ENCODE results near the gene SIL1.

Gene SIL1

DNA sequence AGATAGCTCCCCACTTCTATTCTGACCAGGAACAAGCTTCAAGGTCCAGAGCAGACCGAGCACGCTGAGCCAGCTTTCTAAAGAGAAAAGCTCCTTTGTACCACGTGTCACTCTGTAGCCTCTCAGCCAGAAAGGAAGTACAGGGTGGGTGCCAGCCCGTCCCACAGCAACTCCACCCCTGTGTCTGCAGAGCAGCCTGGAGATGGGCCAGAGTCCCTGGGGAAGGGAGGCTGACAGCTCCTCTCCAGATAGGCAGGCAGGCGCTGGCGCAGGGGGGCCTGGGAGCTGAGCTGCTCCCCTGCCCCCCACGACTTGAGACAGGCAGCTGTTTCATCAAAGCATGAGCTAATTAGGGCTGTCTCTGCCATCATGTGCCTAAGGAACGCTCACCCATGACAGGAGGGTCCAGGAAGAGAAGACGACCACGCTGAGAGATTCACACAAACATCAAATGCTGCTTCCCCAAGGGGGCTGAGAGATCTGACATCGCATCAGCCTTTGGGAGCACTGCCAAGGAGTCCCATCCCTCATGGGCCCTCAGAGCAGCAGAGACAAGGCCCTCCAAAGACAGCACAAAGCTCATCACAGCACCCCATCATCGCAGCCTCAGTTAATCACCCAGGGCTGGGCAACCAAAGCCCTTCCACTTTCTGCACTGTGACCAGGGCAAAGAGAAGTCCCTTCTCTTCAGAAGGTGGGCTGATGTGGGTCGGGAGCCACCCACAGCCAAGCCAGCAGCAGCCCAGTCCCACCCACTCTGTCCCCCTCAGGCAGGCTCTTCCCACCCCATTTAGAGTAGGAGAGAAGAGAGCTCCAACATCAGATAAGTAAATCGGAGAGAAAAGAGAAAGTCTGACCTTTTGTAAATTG is 244.5 kb downstream of the SIL1 start:
- DNase-seq: peak; percentile 76

DNA sequence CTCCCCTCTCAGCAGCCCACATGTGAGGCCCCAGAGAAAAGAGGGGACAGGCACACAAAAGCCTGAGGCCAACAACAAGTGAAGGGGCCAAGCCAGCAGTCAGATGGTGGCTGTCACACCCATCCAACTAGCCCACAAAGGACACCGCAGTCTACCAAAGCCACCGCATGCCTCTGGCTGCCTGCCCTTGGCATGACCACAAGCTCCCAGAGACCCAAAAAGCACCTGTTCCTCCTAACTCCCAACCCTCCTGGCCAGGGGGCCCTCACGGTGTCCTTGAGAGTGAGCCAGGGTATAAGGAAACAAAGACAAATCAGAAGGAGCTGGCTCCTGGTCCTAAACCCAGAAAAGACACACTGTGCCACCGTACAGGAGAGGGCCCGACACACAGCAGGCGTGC is 245.2 kb downstream of the SIL1 start:
- no peak for DNase-seq

GRCh38 chr5:138951986-138952735 is 246.0 kb downstream of the SIL1 start:
- DNase-seq: no peak

DNA sequence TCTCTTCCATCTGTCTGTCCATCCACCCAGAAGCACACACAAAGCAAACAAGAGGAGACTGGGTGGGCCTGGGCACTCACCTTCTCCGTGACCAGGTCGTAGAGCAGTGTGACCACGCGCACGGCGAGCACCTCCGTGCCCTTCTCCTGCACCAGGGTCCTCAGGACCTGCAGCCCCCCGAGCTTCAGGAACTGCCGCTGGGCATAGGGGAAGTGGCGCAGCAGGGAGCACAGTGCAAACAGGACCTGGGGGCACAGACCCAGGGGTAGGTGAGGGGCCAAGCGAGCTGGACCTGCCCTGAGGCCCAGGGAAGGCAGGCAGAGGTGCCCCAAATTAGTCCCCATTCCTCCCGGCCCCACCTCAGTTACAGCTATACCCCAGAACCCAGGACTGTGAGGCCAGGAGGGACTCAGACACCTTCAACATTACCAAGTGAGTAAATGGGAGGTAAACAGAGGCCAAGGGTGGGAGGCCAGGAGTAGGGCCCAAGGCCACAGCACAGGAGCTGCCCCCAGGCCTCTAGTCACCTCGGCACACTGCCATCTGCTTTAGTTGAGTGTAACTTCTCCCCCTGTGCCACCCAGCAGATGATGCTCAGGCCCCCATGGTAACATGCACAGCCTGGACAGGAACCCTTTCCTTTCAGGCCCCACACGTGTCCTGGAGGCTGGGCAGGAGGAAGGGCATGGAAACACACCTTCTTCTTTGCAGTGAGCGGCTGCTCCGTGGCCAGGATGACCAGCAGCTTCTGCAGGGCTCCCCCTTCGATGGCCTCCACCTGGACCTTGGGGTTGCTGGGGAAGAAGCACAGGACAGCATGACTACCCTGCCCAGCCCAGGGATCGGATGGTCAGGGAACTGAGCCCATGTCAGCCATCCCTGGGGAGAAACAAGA is 246.8 kb downstream of the SIL1 start:
- no peak for DNase-seq

DNA sequence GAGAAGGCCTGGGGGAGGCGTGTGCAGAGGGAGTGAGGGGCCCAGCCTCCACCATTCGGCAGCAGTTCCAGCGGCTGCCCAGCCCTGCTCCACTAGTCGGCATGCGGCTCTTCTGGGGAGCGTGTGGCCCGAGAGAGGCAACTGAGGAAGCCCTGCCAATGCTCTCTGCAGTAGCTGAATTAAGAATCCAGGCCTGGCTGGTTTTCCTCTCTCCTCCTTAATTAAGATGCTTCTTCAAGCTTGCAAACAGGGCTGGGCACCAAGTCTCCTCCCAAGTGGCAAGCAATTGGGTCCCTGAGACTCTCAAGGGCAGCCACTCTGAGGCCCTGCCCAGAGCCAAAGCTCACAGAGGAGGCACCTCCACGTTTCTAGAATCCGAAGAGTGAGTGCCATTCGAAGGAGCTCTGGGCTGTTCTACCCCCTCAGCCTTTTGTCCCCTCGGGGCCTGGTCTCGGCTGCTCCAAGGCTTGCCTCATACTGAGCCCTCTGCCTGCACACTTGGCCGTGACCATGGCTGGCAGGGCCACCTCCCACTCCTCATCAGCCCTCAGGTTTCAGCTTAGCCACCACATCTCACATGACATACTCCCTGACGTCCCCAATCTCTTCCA is 247.6 kb downstream of the SIL1 start:
- no peak for DNase-seq

DNA sequence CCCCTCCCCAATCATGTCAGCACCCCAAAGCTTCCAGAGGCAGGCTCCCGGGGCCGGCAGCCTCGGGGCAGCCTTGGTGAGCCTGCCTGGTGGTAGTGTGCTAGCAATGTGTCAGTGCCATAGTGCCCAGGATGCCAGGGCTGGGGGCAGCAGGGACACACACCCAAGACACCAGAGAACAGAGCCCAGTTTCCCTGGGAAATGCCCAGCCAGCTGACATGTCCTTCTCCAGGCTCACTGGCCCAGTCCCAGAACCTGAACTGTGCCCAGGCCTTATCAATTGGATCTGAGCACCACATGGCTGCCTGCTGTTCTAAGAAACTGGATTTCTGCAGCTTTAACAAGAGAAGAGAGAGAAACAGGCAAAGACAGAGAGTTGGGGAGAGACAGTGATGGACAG is 248.2 kb downstream of the SIL1 start:
- DNase-seq: no peak

DNA sequence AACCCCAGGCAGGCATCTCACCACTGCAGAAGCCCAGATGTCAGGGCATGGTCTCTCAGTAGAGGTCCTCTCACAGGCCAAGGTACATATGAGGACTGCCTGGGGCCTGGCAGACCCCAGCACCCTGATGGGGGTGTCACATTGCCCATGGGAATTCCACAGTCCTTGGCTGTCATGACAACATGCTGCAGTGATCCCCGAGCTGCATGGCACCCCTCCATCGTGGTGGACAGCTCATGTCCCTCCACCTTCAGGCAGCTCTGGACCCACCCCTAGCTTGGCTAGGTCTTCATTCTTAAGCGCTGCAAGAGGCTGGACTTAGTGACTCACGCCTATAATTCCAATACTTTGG is 249.0 kb downstream of the SIL1 start:
- DNase-seq: no peak

DNA sequence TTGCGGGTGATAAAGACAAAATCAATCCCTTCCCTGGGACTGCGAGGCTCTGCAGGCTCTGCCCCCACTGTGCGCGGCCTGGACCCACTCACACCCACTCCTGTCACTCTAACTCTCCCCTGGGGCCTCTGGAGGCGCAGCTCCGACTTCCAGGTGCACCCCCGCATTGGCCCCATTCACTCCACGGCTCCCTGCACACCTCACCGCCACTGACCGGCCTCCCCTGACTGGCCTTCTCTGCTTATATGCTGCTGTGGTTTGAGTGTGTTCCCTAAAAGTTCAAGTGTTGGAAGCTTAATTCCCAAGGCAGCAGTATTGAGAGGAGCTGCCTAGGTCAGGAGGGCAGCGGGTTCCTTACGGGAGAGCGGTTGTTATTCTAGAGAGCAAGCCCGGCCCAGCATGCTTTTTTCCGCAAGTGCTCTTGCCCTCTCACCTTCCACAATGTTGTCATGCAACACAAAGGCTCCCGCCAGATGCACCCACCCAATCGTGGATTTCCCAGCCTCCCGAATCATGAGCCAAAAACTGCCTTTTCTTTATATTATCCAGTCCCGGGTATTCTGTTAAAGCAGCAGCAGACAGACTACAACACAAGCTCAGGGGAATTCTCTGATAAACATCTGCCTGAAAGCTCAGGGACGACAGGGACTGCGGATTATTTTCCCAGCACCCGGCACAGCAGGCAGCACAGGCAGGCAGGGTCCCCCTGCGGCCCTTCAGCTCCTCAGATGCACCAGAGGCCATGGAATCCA is 249.5 kb downstream of the SIL1 start:
- no peak for DNase-seq

- DNase-seq: no peak
Measured at GRCh38 chr5:138947780-138948179, 250.4 kb downstream of the SIL1 start.

- no peak for DNase-seq
Measured at GRCh38 chr5:138946831-138947560, 251.2 kb downstream of the SIL1 start.

GRCh38 chr5:138946241-138946623 is 251.9 kb downstream of the SIL1 start:
- no peak for DNase-seq

- no peak for DNase-seq
Measured at GRCh38 chr5:138945421-138946240, 252.5 kb downstream of the SIL1 start.

DNA sequence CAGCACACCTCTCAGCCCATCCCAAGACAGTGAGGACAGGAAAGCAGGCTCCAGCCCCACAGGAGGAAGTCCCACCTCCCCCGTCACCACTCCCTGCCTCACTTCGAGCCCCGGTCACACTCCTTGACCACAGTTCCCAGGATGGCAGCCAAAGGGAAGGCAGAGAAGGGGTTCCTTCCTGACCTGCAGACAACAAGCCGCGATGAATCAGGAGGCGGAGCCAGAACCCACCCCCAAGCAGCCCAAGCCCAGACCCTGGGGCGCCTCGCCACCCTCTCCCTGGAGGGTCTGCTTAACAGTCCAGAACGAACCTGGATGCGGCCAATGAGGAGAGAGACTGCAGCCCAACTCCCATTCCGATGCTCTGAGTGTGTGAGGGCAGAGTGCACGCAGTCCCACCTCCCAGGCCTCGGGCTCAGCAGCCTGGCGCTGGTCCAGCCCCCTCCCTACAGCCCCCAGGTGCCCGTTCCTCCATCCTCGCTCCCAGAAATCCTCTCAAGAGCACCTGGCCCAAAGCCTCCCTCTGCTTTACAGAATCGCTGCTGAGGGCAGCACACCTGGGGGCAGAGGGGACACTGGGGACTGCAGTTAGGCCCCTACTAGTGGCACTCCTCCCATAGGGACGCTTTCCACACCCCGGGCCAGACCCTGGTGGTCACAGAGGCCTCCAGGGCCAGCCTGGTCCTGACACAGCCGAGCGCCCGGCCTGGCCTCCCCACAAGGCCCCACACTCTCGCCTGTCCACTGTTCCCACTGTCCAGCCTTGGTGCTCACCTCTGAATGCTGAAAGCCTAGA is 253.4 kb downstream of the SIL1 start:
- DNase-seq: no peak

DNA sequence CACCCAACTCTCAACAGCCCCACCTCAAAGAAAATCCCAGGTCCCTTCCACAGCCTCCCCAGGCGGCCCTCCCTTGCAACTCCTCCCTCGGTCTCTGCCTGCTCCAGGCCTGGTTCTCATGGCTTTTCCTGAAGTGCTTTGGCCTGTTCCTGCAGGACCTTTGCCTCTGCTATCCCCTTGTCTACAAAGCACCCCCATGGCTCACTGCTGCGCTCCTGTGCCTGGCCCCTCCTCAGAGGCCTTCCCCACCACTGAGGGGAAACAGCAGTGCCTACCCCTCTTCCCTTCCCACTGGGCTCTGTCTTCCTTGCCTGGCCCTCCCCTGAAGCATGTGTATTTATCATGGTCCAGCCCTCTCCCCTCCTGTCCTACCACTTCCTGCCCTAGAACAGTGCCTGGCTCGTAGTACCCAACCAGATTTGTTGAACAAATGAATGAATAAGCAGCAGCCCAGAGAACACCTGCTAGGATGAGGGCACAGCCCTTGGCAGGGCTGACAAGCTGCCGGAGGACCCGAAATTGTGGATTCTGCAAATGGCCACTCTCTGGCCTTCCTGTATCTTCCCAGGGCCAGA is 254.5 kb downstream of the SIL1 start:
- no peak for DNase-seq

DNA sequence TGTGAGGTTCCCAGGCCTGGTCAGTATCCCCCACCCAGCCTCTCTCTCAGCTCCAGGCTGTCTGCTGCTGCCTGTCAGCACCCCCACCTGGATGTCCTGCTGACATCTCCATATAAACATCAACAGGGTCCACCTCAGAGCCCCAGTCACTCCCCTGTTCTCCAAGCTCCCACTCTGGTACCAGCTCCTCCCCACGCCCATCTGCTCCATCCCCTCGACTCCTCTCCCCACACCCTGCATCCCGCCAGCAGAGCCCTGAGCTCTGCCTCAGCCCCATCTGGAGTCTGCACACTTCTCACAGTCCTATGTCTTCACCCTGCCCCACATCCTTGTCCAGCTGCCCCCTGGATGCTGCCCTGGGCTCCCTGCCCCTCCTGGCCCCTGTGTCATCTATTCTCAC is 255.3 kb downstream of the SIL1 start:
- no peak for DNase-seq

- no peak for DNase-seq
Measured at GRCh38 chr5:138942066-138942465, 256.1 kb downstream of the SIL1 start.

DNA sequence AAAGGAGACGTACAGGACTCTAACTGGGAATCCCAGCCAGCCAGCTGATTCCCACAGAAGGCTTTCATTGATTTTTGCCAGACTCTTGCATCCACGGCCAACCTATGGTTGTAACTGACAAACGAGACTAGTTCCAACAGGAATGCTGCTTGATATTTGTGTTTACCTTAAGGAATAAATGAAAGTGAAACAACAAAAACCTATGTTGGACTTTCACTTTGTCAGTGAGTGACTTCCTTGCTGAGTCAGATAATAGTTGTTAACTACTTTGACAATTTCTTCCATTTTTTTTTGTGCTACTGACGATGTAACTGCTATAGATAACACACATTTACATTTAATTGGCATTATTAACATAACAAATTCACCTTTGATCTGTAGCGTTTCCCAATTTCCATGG is 259.6 kb downstream of the SIL1 start:
- DNase-seq: no peak

DNA sequence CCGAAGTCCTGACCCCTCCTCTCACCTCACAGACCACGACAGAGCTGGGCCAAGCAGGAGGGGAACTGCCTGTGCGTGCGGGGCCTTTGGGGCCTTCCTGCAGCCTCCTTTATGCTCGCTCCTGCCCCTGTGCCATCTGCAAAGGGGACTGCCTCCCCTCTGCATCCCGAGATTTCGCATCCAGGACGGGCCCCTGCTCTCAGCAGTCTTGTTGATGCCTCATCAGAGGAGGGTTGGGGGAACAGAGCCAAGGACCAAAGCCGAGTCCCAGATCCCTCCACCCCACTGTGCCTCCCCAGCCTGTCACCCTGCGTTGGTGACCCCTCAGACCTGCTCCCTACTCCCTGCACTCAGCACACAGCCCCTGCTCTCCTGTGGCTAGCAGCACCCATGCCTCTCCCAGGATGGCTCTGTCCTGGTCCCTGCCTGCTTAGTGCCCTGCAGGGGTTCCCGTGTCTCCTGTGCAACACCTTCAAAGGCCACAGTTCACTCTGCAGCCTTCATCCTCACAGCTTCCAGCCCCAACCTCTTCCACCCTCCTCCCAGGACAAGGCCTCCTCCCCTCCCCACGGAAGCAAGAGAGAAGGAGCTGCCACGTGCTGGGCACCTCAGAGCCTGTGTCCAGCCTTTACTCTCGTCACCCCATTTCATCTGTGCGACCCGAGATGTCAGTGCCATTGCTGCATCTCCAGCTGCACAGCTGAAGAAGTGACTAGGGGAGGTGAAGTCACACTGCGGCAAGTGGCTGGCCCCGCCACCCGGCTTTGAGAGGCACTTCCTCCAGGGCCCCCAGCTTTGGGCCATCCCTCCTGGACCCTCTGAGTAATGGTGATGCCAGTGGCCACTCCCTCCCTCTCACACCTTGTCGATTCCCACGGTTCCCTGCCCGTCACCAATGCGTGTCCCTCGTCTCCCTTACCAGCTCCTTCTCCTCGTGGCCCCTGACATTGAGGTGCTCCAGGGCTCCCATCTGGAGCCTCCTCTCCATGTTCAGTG is 260.5 kb downstream of the SIL1 start:
- no peak for DNase-seq
